GM18868 (cell line): ENCODE data around the gene PTK7.
A peak's percentile ranks its signal among the peaks of the same experiment; 100 is the strongest.

Experiments used
- ATAC-seq: cut with Tn5 transposase; IDR thresholded peaks from one replicate; pipeline ENCODE4 v1.9.1; 2021; ENCODE audit warnings: mild to moderate bottlenecking, moderate library complexity; ENCODE audit not compliant: unreplicated experiment

PTK7 gene

DNA sequence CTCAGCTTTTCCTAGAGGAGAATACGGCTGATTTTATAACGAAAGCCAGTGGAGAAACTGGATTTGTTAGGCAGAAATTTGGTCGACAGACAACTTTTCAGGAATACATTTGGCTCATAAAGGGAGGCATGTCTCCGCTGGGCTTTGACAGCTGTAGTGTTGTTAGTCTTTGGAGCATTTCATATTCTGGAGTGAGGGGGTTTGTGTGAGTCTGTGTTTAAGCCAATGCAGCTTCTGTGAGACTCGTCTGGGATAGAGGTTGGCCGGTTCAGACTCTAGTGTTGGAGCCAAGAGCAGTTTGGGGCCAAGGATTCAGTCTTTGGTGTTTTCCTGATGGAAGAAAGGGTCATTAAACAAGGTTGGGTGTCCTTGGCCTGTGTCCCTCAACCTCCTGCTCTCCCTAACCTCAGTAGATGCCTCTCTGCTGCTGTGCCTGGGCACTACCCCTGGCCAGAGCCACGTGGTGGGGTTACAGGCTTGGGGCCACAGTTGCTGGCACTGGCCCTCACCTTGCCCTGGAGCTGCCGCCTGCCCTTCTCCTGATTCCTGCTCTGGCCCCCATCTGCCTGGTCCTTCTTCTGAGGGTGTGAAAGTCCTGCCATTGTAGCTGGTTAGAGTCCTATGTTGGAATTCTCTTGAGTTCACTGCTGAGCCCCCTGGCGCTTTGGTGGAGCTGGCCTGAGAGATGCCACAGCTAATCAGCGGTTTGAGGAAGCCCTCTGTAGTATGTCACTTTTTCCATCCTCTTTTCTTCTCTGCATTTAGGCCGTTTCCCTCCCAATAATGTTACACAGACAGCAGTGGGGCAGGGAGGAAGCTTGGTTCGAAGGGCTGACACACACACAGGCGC is 6.9 kb downstream of the PTK7 start:
- no peak for ATAC-seq

GRCh38 chr6:43086022-43086658 is 10.0 kb downstream of the PTK7 start:
- peak; percentile 80 for ATAC-seq

- ATAC-seq = no peak
Observed at GRCh38 chr6:43088654-43089056, 12.5 kb downstream of the PTK7 start.

- no peak for ATAC-seq
Observed at GRCh38 chr6:43089467-43089866, 13.4 kb downstream of the PTK7 start.

GRCh38 chr6:43089874-43090558 is 13.9 kb downstream of the PTK7 start:
- no peak for ATAC-seq

- no peak for ATAC-seq
Observed at GRCh38 chr6:43090559-43090956, 14.4 kb downstream of the PTK7 start.

GRCh38 chr6:43091020-43091419 is 14.9 kb downstream of the PTK7 start:
- ATAC-seq = no peak

DNA sequence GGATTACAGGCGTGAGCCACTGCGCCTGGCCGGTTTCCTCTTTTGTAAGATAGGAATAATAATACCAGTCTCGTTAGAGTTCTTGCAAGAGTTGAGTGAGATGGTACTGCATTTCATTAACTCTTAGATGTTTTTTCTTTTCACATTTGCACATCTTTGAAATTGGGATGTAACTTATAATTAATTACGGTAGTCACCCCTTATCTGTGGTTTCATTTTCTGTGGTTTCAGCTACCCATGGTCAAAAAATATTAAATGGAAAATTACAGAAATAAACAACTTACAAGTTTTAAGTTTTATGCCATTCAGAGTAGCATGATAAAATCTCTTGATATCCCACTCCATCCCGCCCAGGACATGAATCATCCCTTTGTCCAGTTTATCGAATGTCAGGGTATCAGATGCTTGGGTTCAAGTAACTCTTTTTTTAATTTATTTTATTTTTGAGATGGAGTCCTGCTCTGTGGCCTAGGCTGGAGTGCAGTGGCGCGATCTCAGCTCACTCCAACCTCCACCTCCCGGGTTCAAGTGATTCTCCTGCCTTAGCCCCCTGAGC is 15.4 kb downstream of the PTK7 start:
- ATAC-seq = no peak

GRCh38 chr6:43092635-43093034 is 16.5 kb downstream of the PTK7 start:
- no peak for ATAC-seq

- ATAC-seq = no peak
Observed at GRCh38 chr6:43093436-43094289, 17.5 kb downstream of the PTK7 start.

- no peak for ATAC-seq
Observed at GRCh38 chr6:43095939-43096338, 19.8 kb downstream of the PTK7 start.

GRCh38 chr6:43096451-43097097 is 20.5 kb downstream of the PTK7 start:
- no peak for ATAC-seq

- ATAC-seq = no peak
Observed at GRCh38 chr6:43097098-43097489, 21.0 kb downstream of the PTK7 start.

DNA sequence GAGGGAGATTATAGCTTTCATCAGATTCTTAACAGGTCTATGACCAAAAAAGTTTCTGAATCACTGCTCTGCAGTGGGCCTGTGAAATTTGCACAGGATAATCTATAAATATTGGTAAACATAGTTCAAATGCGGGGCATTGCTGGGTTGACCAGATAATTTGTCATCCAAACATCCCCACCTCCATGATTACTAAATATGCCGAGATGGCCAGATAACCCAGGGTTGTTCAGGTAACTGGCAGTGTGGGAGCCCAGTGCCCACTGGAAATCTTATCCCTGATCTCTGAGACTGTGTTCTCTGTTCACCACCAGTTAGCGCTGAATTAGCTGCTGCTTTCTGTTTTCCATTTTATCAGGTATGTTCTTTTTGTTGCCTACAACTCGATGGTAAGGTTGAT is 21.4 kb downstream of the PTK7 start:
- no peak for ATAC-seq

DNA sequence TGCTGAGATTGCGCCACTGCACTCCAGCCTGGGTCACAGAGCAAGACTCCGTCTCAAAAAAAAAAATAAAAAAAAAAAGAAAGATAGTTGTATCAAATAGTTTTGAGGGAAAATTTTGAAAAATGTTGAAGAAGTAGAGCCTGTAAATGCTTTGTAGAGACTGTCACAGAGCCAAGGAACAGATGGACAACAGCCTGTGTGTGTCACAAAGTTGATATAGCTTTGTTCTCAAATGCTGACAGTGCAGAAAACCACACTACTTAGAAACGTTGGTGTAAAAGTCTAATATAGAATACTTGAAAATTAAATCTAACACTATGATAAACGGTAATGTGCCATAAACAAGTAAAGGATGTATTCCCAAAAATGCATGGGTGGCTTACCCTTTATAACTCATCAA is 25.4 kb downstream of the PTK7 start:
- no peak for ATAC-seq

DNA sequence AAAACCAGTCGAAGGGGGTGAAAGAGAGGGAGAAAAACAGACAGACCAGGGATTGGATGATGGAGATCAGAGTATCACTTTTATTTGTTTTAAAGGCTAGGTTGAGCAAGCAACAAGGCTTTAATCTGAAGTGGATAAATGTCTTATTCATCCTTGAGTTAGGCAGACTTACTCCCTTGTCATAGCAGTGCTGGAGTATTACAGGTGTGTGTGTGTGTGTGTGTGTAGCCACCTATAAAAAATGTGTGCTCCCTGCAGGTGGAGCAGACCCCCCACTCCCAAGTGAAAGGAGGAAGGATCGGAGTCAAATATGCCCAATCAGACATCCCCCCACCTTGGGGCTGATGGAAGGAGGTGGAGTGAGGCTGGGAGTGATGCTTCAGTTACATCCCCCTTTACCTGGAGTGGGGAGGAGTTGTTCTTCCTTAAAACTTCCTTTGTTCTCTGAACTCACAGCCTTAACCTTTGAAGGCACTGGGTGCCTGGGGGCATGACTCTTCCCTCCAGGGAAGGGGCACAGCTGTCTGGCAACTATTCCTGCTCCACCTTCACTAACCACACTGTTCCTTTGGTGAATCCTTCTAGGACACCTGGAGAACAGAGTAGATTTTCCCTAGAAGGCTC is 27.3 kb downstream of the PTK7 start:
- no peak for ATAC-seq

- ATAC-seq = no peak
Observed at GRCh38 chr6:43105538-43106222, 29.6 kb downstream of the PTK7 start.

GRCh38 chr6:43107344-43108062 is 31.4 kb downstream of the PTK7 start:
- ATAC-seq = no peak
